HG02610 (cell line): Measurements from ENCODE around the gene NCOR1.
"Not testable (repeated sequence)": the region's sequence is repeated elsewhere in the genome, so short reads cannot be mapped to it uniquely, and the experiment has no call there.

Source experiments
- ATAC-seq: cut with Tn5 transposase; IDR thresholded peaks from one replicate; pipeline ENCODE4 v1.9.1; 2021; ENCODE audit warnings: mild to moderate bottlenecking, moderate library complexity; ENCODE audit not compliant: unreplicated experiment

The NCOR1 gene

GRCh38 chr17:16215965-16216316, 607 bp upstream of the NCOR1 start:
- peak; percentile 7 for ATAC-seq

- peak; percentile 41 for ATAC-seq
These were observed 397 bp downstream of the NCOR1 start for GRCh38 chr17:16215002-16215272.

- ATAC-seq: no peak
These were observed 938 bp downstream of the NCOR1 start for GRCh38 chr17:16214190-16215001.

DNA sequence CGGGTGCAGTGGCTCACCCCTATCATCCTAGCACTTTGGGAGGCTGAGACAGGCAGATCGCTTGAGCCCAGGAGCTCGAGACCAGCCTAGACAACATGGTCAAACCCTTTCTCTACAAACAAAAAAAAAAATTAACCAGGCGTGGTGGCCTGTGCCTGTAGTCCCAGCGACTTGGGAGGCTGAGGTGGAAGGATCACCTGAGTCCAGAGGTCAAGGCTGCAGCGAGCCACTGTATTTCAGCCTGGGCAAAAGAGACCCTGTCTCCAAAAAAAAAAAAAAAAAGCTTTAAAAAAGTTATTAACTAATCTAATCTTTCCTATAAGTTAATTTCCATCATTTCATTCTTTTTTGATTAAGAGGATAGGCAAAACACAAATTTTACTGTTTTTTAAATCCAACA, 2.5 kb downstream of the NCOR1 start:
- no peak for ATAC-seq

DNA sequence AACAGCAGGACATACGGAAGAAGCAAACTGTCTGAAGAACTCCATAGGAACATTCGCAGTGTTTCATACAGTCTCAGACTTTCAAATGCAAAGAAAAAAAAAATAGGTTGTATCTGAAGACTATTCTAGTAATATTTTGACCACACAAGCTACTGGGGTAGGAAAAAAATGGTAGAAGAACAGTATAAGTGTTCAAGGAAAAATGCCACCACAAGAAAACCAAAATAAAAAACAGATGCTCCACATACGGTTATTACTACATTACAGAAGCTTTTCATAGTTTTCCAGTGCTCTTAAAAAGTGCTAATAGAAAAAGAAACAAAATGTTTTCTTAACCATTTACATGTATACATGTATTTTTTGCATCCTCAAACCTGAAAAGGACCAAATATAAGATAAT, 3.7 kb downstream of the NCOR1 start:
- ATAC-seq: no peak

GRCh38 chr17:16204763-16205162, 10.6 kb downstream of the NCOR1 start:
- ATAC-seq: not testable (repeated sequence)

- not testable (repeated sequence) for ATAC-seq
These were observed 12.5 kb downstream of the NCOR1 start for GRCh38 chr17:16202554-16203500.

GRCh38 chr17:16201693-16202131, 13.6 kb downstream of the NCOR1 start:
- ATAC-seq: not testable (repeated sequence)

DNA sequence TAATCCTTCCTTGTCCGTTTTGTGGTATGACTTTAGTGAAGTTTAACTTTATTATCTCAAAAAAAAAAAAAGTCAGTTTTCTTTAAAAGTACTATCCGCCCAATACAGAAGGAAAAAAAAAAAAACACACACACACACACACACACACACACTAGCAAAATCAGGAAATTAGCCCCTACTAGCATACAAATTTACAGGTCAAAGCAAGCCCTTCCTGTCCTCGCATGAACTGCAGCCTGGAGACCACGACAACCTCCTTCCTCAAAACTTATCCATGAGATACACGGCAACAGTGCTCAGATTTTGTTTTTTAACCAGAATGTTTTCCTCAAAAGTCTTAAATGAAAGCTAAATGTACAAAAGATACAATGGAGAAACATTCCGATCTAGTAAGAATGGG, 16.2 kb downstream of the NCOR1 start:
- ATAC-seq: no peak

GRCh38 chr17:16197276-16197675, 18.1 kb downstream of the NCOR1 start:
- no peak for ATAC-seq

- not testable (repeated sequence) for ATAC-seq
These were observed 21.0 kb downstream of the NCOR1 start for GRCh38 chr17:16194307-16194835.

DNA sequence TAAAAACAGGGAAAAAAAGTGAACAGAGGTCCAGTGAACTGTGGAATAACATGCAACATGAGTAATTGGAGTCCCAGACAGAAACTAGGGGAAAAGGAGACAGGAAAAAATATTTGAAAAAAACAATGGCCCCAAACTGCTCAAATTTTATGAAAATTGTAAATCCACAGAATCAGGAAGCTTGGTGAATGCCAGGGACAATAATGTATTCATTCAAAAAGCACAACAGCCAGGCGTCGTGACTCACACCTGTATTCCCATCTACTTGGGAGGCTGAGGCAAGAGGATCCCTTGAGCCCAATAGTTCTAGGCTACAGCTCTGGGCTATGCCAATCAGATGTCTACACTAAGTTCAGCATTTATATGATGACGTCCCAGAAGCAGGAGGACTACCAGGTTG, 23.7 kb downstream of the NCOR1 start:
- no peak for ATAC-seq

DNA sequence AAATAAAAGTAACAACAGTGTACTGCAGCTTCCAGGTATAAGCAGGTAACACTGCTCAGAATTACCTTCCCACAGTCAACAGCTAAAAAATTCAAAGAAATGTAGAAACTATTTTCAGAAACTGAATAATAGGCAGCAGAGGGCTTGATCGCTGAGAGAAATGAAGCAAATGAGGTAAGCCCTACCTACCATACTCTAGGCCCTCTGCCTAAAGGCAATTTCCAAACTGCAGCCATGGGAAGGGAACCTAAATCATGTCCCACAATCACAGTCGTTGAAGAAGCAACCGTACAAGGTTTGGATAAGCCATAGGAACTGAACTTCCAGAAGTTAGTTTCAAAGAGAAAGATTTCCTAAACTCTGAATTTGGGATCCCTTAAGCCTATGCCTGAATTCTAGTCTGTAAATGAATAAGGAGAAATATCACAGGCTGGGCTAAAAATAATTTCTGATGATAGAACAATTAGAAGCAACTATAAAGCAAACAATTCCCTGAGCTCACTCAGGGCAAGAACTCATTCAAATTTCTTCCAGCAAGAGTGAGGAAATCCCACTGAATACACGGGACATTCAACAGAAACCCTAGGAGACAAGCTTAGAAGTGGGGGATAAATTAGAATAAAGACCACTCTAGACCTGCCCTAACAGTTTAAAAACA, 24.5 kb downstream of the NCOR1 start:
- no peak for ATAC-seq

- no peak for ATAC-seq
These were observed 25.5 kb downstream of the NCOR1 start for GRCh38 chr17:16189791-16190348.

DNA sequence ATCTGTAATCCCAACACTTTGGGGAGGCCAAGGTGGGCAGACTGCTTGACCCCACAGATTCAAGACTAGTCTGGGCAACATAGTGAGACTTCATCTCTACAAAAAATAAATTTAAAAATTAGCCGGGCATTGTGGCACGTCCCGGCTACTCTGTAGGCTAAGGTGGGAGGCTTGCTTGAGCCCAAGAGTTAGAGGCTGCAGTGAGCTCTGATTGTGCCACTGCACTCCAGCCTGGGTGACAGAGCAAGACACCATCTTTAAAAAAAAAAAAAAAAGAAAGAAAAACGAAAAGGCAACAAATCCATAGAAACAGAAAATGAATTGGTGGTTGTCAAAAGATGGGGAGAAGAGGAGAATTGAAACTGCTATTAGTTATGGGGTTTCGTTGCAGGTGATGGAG, 27.7 kb downstream of the NCOR1 start:
- ATAC-seq: no peak

GRCh38 chr17:16181581-16181980, 33.8 kb downstream of the NCOR1 start:
- no peak for ATAC-seq

GRCh38 chr17:16178836-16179235, 36.5 kb downstream of the NCOR1 start:
- ATAC-seq: no peak

DNA sequence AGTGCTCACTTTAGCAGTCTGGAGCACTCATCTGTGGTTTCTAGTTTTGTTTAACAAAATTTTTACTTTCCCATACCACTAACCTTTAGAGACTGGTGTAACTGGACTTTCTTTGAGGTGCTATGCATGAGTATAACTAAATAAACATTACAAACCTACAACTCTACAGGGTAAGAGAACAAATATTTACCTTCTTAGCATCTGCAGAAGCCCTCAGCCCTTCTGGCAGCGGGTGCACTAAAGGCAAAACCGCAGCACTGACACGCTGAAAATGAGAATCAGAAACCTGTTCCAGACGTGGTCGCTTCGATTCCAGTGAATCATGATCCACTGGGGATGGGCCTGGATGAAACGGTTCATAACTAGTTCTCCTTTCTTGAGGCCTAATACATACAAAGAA, 43.7 kb downstream of the NCOR1 start:
- no peak for ATAC-seq

- ATAC-seq: not testable (repeated sequence)
These were observed 48.6 kb downstream of the NCOR1 start for GRCh38 chr17:16166766-16167165.

DNA sequence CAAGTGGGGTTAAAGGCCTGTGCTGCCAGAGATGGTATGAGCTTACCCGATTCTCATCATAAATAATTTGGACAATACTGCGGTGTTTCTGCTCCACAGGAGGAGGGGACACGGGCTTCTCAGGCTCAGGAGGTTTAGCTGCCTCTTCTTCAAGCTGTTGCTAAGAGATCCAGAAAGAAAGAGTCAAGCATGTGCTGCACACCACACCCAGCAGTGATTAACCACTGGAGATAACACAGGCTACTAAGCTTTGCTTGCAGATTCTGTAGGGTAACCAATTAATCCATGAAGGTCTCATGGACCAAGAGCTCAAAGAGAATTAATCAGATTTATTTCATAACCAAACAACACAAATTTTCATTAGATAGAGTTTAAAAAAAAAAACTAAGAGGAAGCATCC, 56.6 kb downstream of the NCOR1 start:
- no peak for ATAC-seq

GRCh38 chr17:16155536-16155935, 59.8 kb downstream of the NCOR1 start:
- ATAC-seq: no peak
